Lower lobe of right lung (tissue), 2 donors: ENCODE measurements around the gene PPP1R12A. TPM values are rescaled to one million over a fixed set of nuclear protein-coding genes. Genes with fewer than 3 reads are reported as not detected.
"Not testable (repeated sequence)": the region's sequence is repeated elsewhere in the genome, so short reads cannot be mapped to it uniquely, and the experiment has no call there.

Experiments
- ATAC-seq, 2 donors: fragments of 200-7000 bp; cut with Tn5 transposase; one replicate each; pipeline ENCODE4 v1.9.1; 2020 to 2022; ENCODE audit warnings: mild to moderate bottlenecking in 2 of 2, moderate library complexity in 2 of 2
- DNase-seq: peaks from one replicate; pipeline ENCODE4 v3.0.0-alpha.2; 2020
- H3K27ac ChIP-seq: fragments of 200-600 bp; one replicate; pipeline ENCODE4 v1.8.0; 2022
- H3K27me3 ChIP-seq: fragments of 200-600 bp; one replicate; pipeline ENCODE4 v1.8.0; 2022; ENCODE audit warnings: low read depth
- H3K36me3 ChIP-seq: fragments of 200-600 bp; one replicate; pipeline ENCODE4 v1.8.0; 2022; ENCODE audit warnings: mild to moderate bottlenecking
- H3K4me1 ChIP-seq: fragments of 200-600 bp; one replicate; pipeline ENCODE4 v1.8.0; 2022
- H3K4me3 ChIP-seq: fragments of 200-600 bp; one replicate; pipeline ENCODE4 v1.8.0; 2022; ENCODE audit warnings: mild to moderate bottlenecking
- H3K9me3 ChIP-seq: fragments of 200-600 bp; one replicate; pipeline ENCODE4 v1.8.0; 2022
- CTCF ChIP-seq: fragments of 200-600 bp; IDR thresholded peaks from one replicate; pipeline ENCODE4 v1.8.0; 2022; ENCODE audit warnings: antibody characterized with exemption, mild to moderate bottlenecking
- intact Hi-C: fragments of 100-400 bp; cut with DNase I; formaldehyde crosslinking; loops from one replicate; pipeline ENCODE4 v1.11.0; 2022
- total RNA-seq: library from RNA; stranded (reverse); fragmentation: NEBNext Ultra II Directional; extraction: Animal tissue kit (Norgen Biotek cat#: 25700); gene quantifications from one replicate; pipeline ENCODE4 v1.2.1, GENCODE V29; 2021
- donor health status: DM: no; HTN: yes; CAD: no; lungs with severe emphysema.

The PPP1R12A gene
- total RNA-seq, 1 donor from 2014 or later: 84.1 TPM

GRCh38 chr12:79818856-79819255 is 116.0 kb downstream of the PPP1R12A start:
- H3K4me1 ChIP-seq: peaks cover 13% of the 10 kb centered on the region
- no peak overlapping the region for H3K4me3 ChIP-seq
- TF ChIP-seq CTCF: no peak
- H3K9me3 ChIP-seq: no peaks in the 10 kb centered on the region
- intact Hi-C loops: no loop called here
- peaks cover 49% of the 10 kb centered on the region for H3K36me3 ChIP-seq
- DNase-seq (no peak), ATAC-seq (no peak)
- H3K27me3 ChIP-seq: no peaks in the 10 kb centered on the region
- H3K27ac ChIP-seq: peak overlapping the region; percentile 21

DNA sequence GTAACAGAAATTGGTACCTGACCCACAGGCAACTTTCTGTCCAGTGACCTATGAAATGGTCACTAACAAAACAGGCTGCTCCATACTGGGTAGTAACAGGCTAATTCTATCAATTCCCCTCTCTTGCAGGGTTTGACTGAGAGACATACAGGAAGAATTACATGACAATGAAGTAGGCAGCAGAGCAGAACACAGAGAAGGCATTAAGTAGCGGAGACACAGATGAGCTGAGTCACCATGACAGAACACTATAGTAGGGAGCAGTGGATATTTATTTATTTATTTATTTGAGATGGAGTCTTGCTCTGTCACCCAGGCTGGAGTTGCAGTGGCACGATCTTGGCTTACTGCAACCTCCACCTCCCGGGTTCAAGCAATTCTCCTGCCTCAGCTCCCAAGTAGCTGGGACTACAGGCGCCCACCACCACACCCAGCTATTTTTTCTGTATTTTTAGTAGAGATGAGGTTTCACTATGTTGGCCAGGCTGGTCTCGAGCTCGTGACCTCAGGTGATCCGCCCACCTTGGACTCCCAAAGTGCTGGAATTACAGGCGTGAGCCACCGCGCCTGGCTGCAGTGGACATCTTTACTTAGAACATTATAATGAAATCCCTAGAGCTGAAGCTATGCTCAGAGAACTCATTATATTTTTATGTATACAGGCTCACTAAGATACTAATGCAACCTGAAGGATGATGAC is 150.4 kb downstream of the PPP1R12A start:
- H3K36me3 ChIP-seq: peaks cover 80% of the 10 kb centered on the region
- intact Hi-C loops, H3K4me1 ChIP-seq, H3K9me3 ChIP-seq, H3K4me3 ChIP-seq, ATAC-seq, H3K27ac ChIP-seq, DNase-seq, H3K27me3 ChIP-seq: not testable (repeated sequence)

- H3K4me3 ChIP-seq: no peak overlapping the region
- peaks cover 79% of the 10 kb centered on the region for H3K36me3 ChIP-seq
- H3K4me1 ChIP-seq: peaks cover 8% of the 10 kb centered on the region
- intact Hi-C loops: no loop called here
- ATAC-seq (no peak), DNase-seq (no peak)
- no peaks in the 10 kb centered on the region for H3K9me3 ChIP-seq
- no peak for TF ChIP-seq CTCF
- no peaks in the 10 kb centered on the region for H3K27me3 ChIP-seq
- no peak overlapping the region for H3K27ac ChIP-seq
These were observed 152.6 kb downstream of the PPP1R12A start for GRCh38 chr12:79782172-79782900.

- ATAC-seq: no peak
- Histone ChIP-seq H3K9me3 (no peaks in the 10 kb centered on the region), H3K4me1 (peaks cover 8% of the 10 kb centered on the region), H3K4me3 (no peak overlapping the region), H3K27me3 (no peaks in the 10 kb centered on the region), H3K36me3 (peaks cover 64% of the 10 kb centered on the region), H3K27ac (no peak overlapping the region)
- TF ChIP-seq CTCF: no peak
- no peak for DNase-seq
- intact Hi-C loops: no loop called here
These were observed 156.0 kb downstream of the PPP1R12A start for GRCh38 chr12:79778802-79779448.

DNA sequence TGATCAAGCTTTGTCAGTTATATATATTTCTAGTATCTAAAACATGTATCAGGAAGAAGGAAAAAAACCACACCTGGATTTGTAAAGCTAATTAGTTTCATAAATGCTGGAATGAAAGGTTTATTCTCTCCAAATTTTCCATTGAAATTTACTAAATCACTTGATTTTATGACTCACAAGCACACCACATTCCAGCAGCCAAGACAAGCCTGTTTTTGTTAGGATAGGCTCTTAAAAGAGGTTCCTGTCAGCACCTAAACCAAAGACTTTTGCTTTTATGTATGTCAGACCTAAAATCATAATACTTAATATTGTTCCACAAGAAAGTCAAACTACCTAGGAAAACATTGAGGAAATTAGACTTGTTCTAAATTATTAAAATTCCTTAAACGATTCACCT is 158.8 kb downstream of the PPP1R12A start:
- no peaks in the 10 kb centered on the region for H3K27me3 ChIP-seq
- H3K27ac ChIP-seq: no peak overlapping the region

More for the DNA sequence above, 158.8 kb downstream of the PPP1R12A start:
- intact Hi-C loops: no loop called here
- Histone ChIP-seq H3K9me3 (no peaks in the 10 kb centered on the region), H3K36me3 (peaks cover 51% of the 10 kb centered on the region), H3K4me3 (no peak overlapping the region), H3K4me1 (no peaks in the 10 kb centered on the region)
- no peak for DNase-seq
- ATAC-seq: no peak
- TF ChIP-seq CTCF: no peak
